A549 (cell line): ENCODE measurements around the gene ACVR1. TPM values are rescaled to one million over a fixed set of nuclear protein-coding genes. Genes with fewer than 3 reads are reported as not detected.

Source experiments
- ATAC-seq, 2 experiments: fragments of 200-7000 bp in 1 of 2; fragments of >200 bp in 1 of 2; cut with Nextera tagmentation in 1 of 2; cut with Tn5 transposase in 1 of 2; 3 replicates each; pipeline versions ENCODE4 v1.8.0 to v1.9.1; 2018 to 2020; ENCODE audit warnings: mild to moderate bottlenecking in 1 of 2, moderate library complexity in 1 of 2
- CTCF ChIA-PET: fragments of 300-600 bp; sonication (Branson Sonifier 250); formaldehyde crosslinking; extraction: SDS; loops from one replicate; lab custom pipeline; 2021; ENCODE audit warnings: antibody characterized with exemption, inconsistent platforms; lab: Yijun Ruan, JAX
- POLR2A ChIA-PET: fragments of 350-600 bp; formaldehyde crosslinking; extraction: SDS; loops from one replicate; lab custom pipeline; 2021; ENCODE audit warnings: antibody characterized with exemption, inconsistent platforms; lab: Yijun Ruan, JAX
- DNase-seq, 2 experiments: peaks; one replicate each; pipeline versions ENCODE4 v3.0.0 to v3.0.0-alpha.2; 2011 to 2016; ENCODE audit warnings: low read depth in 1 of 2, low spot score in 1 of 2
- FAIRE-seq: peaks from 2 replicates; lab custom pipeline; 2011; peaks lifted over from hg19 to GRCh38; lab: Jason Lieb, UNC
- H3K27ac ChIP-seq, 2 experiments: fragments of >200 bp; sonication (Bioruptor Twin); formaldehyde crosslinking; 3 replicates each; pipeline ENCODE4 v1.5.1; 2016 to 2017
- H3K4me1 ChIP-seq: fragments of >200 bp; sonication (Bioruptor Twin); formaldehyde crosslinking; 3 replicates; pipeline ENCODE4 v1.6.1; 2016
- H3K4me2 ChIP-seq: fragments of >200 bp; sonication (Bioruptor Twin); formaldehyde crosslinking; 3 replicates; pipeline ENCODE4 v1.6.1; 2016
- H3K4me3 ChIP-seq: fragments of >200 bp; sonication (Bioruptor Twin); formaldehyde crosslinking; 3 replicates; pipeline ENCODE4 v1.5.1; 2016
- H3K9me3 ChIP-seq: fragments of >200 bp; sonication (Bioruptor Twin); formaldehyde crosslinking; 3 replicates; pipeline ENCODE4 v1.6.1; 2016
- CBX2 ChIP-seq: fragments of 200-600 bp; sonication (generic); IDR thresholded peaks from 2 replicates; pipeline ENCODE4 v1.6.1; 2016; ENCODE audit warnings: low read depth, mild to moderate bottlenecking, borderline replicate concordance
- CHD2 ChIP-seq: fragments of 150-350 bp; IDR thresholded peaks from 2 replicates; pipeline ENCODE4 v1.6.1; 2014; ENCODE audit warnings: low read length; ENCODE audit not compliant: partially characterized antibody
- EP300 ChIP-seq, 2 experiments: fragments of >200 bp; sonication (Bioruptor Twin); formaldehyde crosslinking; IDR thresholded peaks; 2 replicates in 1 of 2; 3 replicates in 1 of 2; pipeline ENCODE4 v1.6.1; 2016 to 2017
- ESRRA ChIP-seq: fragments of 150-350 bp; IDR thresholded peaks from 2 replicates; pipeline ENCODE4 v1.6.1; 2014; ENCODE audit warnings: mild to moderate bottlenecking, low read length, borderline replicate concordance
- FOSB ChIP-seq: fragments of 250-450 bp; sonication (Bioruptor Pico); IDR thresholded peaks from 2 replicates; pipeline ENCODE4 v1.5.0; 2020; ENCODE audit warnings: mild to moderate bottlenecking, moderate library complexity
- FOXS1 ChIP-seq: fragments of 250-450 bp; sonication (Bioruptor Pico); IDR thresholded peaks from 2 replicates; pipeline ENCODE4 v1.5.0; 2020; ENCODE audit warnings: mild to moderate bottlenecking, moderate library complexity
- HDAC2 ChIP-seq: fragments of 200-600 bp; sonication (generic); IDR thresholded peaks from 2 replicates; pipeline ENCODE4 v1.6.1; 2016
- HOXB13 ChIP-seq: fragments of 250-450 bp; sonication (Bioruptor Pico); IDR thresholded peaks from 2 replicates; pipeline ENCODE4 v1.5.0; 2020; ENCODE audit warnings: low read depth, mild to moderate bottlenecking, moderate library complexity
- HOXB5 ChIP-seq: fragments of 250-450 bp; sonication (Bioruptor Pico); IDR thresholded peaks from 2 replicates; pipeline ENCODE4 v1.5.0; 2020; ENCODE audit warnings: mild to moderate bottlenecking, moderate library complexity
- JUNB ChIP-seq: fragments of >200 bp; sonication (Bioruptor Twin); formaldehyde crosslinking; IDR thresholded peaks from 2 replicates; pipeline ENCODE4 v1.6.1; 2016
- KDM5A ChIP-seq: fragments of 200-600 bp; sonication (generic); IDR thresholded peaks from 2 replicates; pipeline ENCODE4 v1.6.1; 2016; ENCODE audit warnings: antibody characterized with exemption, mild to moderate bottlenecking
- NPAS2 ChIP-seq: fragments of 250-450 bp; sonication (Bioruptor Pico); IDR thresholded peaks from 2 replicates; pipeline ENCODE4 v1.8.0; 2022; ENCODE audit warnings: mild to moderate bottlenecking, moderate library complexity, borderline replicate concordance
- PHF8 ChIP-seq: fragments of 200-600 bp; sonication (generic); IDR thresholded peaks from 2 replicates; pipeline ENCODE4 v1.6.1; 2016; ENCODE audit warnings: low read depth, mild to moderate bottlenecking, antibody characterized with exemption, moderate library complexity, borderline replicate concordance
- SREBF2 ChIP-seq: fragments of 450-650 bp; IDR thresholded peaks from 2 replicates; pipeline ENCODE4 v1.6.1; 2014; ENCODE audit warnings: mild to moderate bottlenecking, moderate library complexity
- TP53 ChIP-seq: fragments of 250-450 bp; sonication (Bioruptor Pico); IDR thresholded peaks from 2 replicates; pipeline ENCODE4 v1.5.0; 2021; ENCODE audit warnings: mild to moderate bottlenecking, moderate library complexity
- ZC3H11A ChIP-seq: fragments of 450-650 bp; IDR thresholded peaks from 2 replicates; pipeline ENCODE4 v1.6.1; 2014; ENCODE audit warnings: antibody characterized with exemption, mild to moderate bottlenecking
- whole genome bisulfite sequencing: methylation state at CpG from one replicate; pipeline ENCODE4 v1.1.6; 2017; ENCODE audit errors: missing lambda C conversion rate; 5-methylcytosine and 5-hydroxymethylcytosine counted together
- polyA plus RNA-seq, 4 experiments: library from polyadenylated mRNA; depleted of rRNA in 3 of 4; stranded (reverse); fragments of >200 nt; fragmentation: RNase III in 1 of 4; extraction: RNeasy Plus Mini Kit Qiagen cat#74134 plus additional on column Dnase treatment in 1 of 4; gene quantifications; 2 replicates in 3 of 4; 3 replicates in 1 of 4; pipeline ENCODE4 v1.2.3, GENCODE V29; 2011 to 2017
- TF ChIP-seq, protein P1 (sequence below): IDR thresholded peaks from 2 replicates; pipeline ENCODE4 v1.6.1; 2012; ENCODE audit warnings: low read depth, borderline replicate concordance
- TF ChIP-seq, protein P2 (sequence below): fragments of 250-450 bp; sonication (Bioruptor Pico); IDR thresholded peaks from 2 replicates; pipeline ENCODE4 v1.5.0; 2021; ENCODE audit warnings: mild to moderate bottlenecking, moderate library complexity, borderline replicate concordance
- TF ChIP-seq, protein P3 (sequence below): fragments of >200 bp; sonication (Bioruptor Twin); formaldehyde crosslinking; IDR thresholded peaks from 2 replicates; pipeline ENCODE4 v1.6.1; 2016
- TF ChIP-seq, protein P4 (sequence below): fragments of 150-350 bp; IDR thresholded peaks from 2 replicates; pipeline ENCODE4 v1.6.1; 2014; ENCODE audit warnings: low read depth, mild to moderate bottlenecking, low read length
- TF ChIP-seq, protein P5 (sequence below): fragments of >200 bp; sonication (Bioruptor Twin); formaldehyde crosslinking; IDR thresholded peaks from 3 replicates; pipeline ENCODE4 v1.5.1; 2016

Gene ACVR1
- polyA plus RNA-seq, 2 of the 4 experiments (the other 2 are of a cell fraction), result 14.6 to 21.6 TPM

DNA sequence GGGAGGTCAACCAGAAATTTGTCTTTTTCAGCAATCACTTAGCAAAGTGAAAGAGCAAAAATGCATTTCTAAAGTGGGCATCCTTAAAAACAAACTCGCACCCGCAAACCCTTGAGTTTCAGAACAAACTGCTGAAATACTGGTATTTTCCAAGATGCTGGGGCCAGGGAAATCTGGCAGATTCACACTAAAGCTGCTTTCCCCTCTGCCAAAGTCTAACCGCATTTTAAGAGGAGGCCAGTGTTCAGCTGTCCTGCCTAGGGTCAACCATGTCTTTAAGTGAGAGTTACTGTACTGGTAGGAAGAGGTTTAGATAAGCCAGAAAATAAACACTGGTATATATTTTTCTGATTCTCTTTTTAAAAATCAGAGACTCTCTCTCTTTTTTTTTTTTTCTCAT is 55.9 kb downstream of the ACVR1 start:
- no peak overlapping the region for H3K4me2 ChIP-seq
- POLR2A ChIA-PET, result no interaction called here
- FAIRE-seq, result no peak

DNA sequence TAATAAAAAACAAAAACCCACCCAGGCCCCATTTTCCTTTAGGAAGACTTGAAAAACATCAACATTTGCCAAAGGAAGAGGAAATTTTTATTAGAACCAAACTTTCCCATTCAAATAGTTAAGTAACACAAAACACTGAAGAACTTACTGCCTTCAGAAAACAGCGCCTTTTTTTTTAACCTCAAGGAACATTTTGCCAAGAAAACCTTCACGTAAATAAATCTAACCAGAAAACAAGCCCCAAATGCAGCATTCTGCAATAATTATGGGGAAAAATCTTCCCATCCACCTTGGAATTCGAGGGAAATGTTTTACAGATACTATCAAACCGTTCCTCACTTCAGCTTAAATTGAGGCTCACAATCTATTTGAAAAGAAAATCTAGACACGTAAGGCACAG is 56.4 kb downstream of the ACVR1 start:
- FAIRE-seq (no peak), ATAC-seq (no peak), DNase-seq (no peak)
- no peak for TF ChIP-seq ESRRA
- TF ChIP-seq PHF8, result no peak
- no peak for TF ChIP-seq CHD2
- no peak for TF ChIP-seq FOXS1 (CRISPR knock-in tag)
- TF ChIP-seq HDAC2, result no peak
- no peak for TF ChIP-seq ZC3H11A
- TF ChIP-seq, protein P1, sequence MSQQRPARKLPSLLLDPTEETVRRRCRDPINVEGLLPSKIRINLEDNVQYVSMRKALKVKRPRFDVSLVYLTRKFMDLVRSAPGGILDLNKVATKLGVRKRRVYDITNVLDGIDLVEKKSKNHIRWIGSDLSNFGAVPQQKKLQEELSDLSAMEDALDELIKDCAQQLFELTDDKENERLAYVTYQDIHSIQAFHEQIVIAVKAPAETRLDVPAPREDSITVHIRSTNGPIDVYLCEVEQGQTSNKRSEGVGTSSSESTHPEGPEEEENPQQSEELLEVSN, result no peak
- TF ChIP-seq CBX2, result no peak
- TF ChIP-seq, protein P2, sequence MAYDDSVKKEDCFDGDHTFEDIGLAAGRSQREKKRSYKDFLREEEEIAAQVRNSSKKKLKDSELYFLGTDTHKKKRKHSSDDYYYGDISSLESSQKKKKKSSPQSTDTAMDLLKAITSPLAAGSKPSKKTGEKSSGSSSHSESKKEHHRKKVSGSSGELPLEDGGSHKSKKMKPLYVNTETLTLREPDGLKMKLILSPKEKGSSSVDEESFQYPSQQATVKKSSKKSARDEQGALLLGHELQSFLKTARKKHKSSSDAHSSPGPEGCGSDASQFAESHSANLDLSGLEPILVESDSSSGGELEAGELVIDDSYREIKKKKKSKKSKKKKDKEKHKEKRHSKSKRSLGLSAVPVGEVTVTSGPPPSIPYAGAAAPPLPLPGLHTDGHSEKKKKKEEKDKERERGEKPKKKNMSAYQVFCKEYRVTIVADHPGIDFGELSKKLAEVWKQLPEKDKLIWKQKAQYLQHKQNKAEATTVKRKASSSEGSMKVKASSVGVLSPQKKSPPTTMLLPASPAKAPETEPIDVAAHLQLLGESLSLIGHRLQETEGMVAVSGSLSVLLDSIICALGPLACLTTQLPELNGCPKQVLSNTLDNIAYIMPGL, result no peak
- no peak for TF ChIP-seq JUNB
- Histone ChIP-seq H3K4me1 (no peaks in the 10 kb centered on the region), H3K9me3 (no peaks in the 10 kb centered on the region), H3K4me2 (no peak overlapping the region), H3K27ac (no peak overlapping the region), H3K4me3 (no peak overlapping the region)
- CTCF ChIA-PET, result no interaction called here
- POLR2A ChIA-PET, result no interaction called here
- WGBS, result 94% methylated on average over 5 of the region's 5 CpGs

More for the DNA sequence above, 55.9 kb downstream of the ACVR1 start:
- TF ChIP-seq, protein P3, sequence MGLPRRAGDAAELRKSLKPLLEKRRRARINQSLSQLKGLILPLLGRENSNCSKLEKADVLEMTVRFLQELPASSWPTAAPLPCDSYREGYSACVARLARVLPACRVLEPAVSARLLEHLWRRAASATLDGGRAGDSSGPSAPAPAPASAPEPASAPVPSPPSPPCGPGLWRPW, result no peak
- no peak for TF ChIP-seq EP300 (IDR thresholded peaks at IDR 0.05)
- TF ChIP-seq NPAS2 (CRISPR knock-in tag), result no peak
- no peak for TF ChIP-seq HOXB5
- TF ChIP-seq, protein P1, result no peak
- TF ChIP-seq HOXB13 (CRISPR knock-in tag), result no peak
- TF ChIP-seq, protein P4, sequence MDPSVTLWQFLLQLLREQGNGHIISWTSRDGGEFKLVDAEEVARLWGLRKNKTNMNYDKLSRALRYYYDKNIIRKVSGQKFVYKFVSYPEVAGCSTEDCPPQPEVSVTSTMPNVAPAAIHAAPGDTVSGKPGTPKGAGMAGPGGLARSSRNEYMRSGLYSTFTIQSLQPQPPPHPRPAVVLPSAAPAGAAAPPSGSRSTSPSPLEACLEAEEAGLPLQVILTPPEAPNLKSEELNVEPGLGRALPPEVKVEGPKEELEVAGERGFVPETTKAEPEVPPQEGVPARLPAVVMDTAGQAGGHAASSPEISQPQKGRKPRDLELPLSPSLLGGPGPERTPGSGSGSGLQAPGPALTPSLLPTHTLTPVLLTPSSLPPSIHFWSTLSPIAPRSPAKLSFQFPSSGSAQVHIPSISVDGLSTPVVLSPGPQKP, result no peak
- 97% methylated on average over 3 of the region's 3 CpGs for WGBS
- no peak overlapping the region for H3K4me3 ChIP-seq
- H3K27ac ChIP-seq, result no peak overlapping the region
- ATAC-seq (no peak), DNase-seq (no peak)
- CTCF ChIA-PET, result no interaction called here
- H3K9me3 ChIP-seq, result no peaks in the 10 kb centered on the region
- H3K4me1 ChIP-seq, result no peaks in the 10 kb centered on the region

DNA sequence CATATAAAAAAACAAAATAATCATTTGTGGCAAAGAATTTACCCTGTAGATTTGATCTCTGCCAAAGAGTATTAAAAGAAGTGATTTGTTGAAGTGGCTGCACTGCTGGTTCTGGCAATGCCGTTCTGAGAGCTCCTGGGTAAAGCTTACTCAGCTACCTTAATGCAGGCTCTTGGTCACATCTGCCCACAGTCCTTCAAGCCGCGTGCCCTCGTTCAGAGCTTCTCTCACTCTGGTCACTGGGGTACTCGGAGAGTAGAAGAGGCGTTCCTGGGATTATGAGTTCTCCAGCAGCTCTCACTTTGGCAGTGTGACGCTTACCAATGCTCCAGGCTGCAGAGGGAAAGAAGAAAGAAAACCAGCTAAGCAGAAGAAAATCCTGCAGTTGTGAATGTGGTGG is 57.9 kb downstream of the ACVR1 start:
- Histone ChIP-seq H3K4me2 (no peak overlapping the region), H3K4me3 (no peak overlapping the region), H3K4me1 (no peaks in the 10 kb centered on the region), H3K27ac (no peak overlapping the region), H3K9me3 (no peaks in the 10 kb centered on the region)
- TF ChIP-seq, protein P5, sequence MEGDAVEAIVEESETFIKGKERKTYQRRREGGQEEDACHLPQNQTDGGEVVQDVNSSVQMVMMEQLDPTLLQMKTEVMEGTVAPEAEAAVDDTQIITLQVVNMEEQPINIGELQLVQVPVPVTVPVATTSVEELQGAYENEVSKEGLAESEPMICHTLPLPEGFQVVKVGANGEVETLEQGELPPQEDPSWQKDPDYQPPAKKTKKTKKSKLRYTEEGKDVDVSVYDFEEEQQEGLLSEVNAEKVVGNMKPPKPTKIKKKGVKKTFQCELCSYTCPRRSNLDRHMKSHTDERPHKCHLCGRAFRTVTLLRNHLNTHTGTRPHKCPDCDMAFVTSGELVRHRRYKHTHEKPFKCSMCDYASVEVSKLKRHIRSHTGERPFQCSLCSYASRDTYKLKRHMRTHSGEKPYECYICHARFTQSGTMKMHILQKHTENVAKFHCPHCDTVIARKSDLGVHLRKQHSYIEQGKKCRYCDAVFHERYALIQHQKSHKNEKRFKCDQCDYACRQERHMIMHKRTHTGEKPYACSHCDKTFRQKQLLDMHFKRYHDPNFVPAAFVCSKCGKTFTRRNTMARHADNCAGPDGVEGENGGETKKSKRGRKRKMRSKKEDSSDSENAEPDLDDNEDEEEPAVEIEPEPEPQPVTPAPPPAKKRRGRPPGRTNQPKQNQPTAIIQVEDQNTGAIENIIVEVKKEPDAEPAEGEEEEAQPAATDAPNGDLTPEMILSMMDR, result no peak
- TF ChIP-seq HDAC2 (no peak), HOXB13 (CRISPR knock-in tag) (no peak), KDM5A (no peak), TP53 (CRISPR knock-in tag) (no peak), SREBF2 (no peak), FOSB (CRISPR knock-in tag) (no peak), JUNB (no peak)
- POLR2A ChIA-PET, result interaction anchor here (0.6 kb wide), 1 partner anchor 56 kb away, joined by 4 read pairs; no protein-coding TSS in a partner anchor
- CTCF ChIA-PET, result interaction anchor here (0.5 kb wide), 1 partner anchor 286 kb away, joined by 3 read pairs; no protein-coding TSS in a partner anchor
- FAIRE-seq (no peak), ATAC-seq (no peak), DNase-seq (no peak)
- WGBS, result over 99% methylated on average over 7 of the region's 7 CpGs
